Measurements from ENCODE around the gene ATP6V1E1. TPM values are rescaled to one million over a fixed set of nuclear protein-coding genes. Genes with fewer than 3 reads are reported as not detected.

Gene ATP6V1E1
- total RNA-seq, 4 donors from 2014 or later = 150 to 194 (median 168) TPM

DNA sequence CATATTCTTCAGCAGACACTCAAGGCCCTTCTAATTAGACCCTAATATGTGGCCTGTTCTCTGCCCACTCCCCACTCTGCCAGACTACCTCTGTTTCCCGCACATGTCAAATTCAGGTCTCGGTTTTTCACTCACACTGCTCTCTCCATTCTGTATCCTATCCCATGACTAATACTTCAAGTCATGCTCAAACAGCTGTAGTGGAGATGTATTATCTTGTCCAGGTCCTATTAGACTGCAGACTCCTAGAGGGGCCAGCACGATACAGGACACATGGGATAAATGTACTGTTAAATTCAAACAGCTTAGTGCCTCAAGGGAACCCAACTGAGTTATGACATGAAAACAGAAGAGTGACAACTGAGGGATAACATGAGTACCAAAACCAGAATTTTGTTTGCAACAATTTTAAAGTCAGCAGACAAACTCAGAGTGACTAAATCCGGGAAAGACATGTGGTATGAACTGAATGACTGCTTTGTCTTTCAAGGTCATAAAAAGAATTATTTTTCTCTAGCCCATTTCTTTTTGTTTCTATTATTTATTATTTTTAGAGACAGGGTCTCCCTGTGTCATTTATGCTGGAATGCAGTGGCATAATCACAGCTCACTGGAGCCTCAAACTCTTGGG, 20.5 kb downstream of the ATP6V1E1 start:
- intact Hi-C loops (cut with DNase I) = no loop called here
- no peak for DNase-seq (ENCODE audit: extremely low spot score)
- WGBS = 92% methylated on average over 4 of the region's 4 CpGs
- no peak overlapping the region for H3K4me3 ChIP-seq
- H3K27me3 ChIP-seq = no peaks in the 10 kb centered on the region
- peaks cover 17 to 49% (median 42%) of the 10 kb centered on the region in 4 donors for H3K36me3 ChIP-seq
- peak overlapping the region in 2 of 4 donors; percentile 65 to 69 for H3K27ac ChIP-seq (replicated peaks in 1 of 4)
- H3K9me3 ChIP-seq = no peaks in the 10 kb centered on the region
- TF ChIP-seq EP300 (IDR thresholded peaks at IDR 0.05) (no peak), POLR2AphosphoS5 (IDR thresholded peaks at IDR 0.05) (no peak)
- TF ChIP-seq, protein P1, sequence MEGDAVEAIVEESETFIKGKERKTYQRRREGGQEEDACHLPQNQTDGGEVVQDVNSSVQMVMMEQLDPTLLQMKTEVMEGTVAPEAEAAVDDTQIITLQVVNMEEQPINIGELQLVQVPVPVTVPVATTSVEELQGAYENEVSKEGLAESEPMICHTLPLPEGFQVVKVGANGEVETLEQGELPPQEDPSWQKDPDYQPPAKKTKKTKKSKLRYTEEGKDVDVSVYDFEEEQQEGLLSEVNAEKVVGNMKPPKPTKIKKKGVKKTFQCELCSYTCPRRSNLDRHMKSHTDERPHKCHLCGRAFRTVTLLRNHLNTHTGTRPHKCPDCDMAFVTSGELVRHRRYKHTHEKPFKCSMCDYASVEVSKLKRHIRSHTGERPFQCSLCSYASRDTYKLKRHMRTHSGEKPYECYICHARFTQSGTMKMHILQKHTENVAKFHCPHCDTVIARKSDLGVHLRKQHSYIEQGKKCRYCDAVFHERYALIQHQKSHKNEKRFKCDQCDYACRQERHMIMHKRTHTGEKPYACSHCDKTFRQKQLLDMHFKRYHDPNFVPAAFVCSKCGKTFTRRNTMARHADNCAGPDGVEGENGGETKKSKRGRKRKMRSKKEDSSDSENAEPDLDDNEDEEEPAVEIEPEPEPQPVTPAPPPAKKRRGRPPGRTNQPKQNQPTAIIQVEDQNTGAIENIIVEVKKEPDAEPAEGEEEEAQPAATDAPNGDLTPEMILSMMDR (IDR thresholded peaks at IDR 0.05) = no peak
- H3K4me1 ChIP-seq = peaks cover 15 to 22% (median 20%) of the 10 kb centered on the region in 4 donors

DNA sequence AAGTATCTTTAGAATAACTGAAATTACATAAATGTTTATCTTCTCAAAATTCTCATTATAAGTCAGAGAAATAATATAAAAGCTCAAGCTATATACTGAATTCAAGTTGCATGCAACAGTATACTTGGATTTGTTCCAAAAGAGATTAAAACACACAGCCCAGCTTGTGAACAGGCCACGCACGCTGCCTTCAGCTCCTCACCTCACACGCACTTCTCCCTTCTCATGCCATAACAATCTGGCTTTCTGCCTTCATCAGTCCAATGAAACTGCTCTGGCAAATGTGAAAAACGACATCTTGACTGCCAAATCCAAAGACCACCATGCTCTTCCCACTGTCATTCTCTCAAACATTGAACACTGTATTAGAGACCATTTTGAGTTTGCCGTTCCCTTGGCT, 22.1 kb downstream of the ATP6V1E1 start:
- TF ChIP-seq POLR2A (IDR thresholded peaks at IDR 0.05; ENCODE audit: low read depth) (no peak), POLR2AphosphoS5 (IDR thresholded peaks at IDR 0.05) (peak in 1 of 2 donors; percentile 36)
- no peak overlapping the region for H3K4me3 ChIP-seq
- peak overlapping the region; percentile 24 to 69 (median 54) for H3K27ac ChIP-seq (replicated peaks in 1 of 4)
- WGBS = 36% methylated on average over 5 of the region's 5 CpGs
- H3K9me3 ChIP-seq = no peaks in the 10 kb centered on the region
- H3K36me3 ChIP-seq = peaks cover 2 to 34% (median 27%) of the 10 kb centered on the region in 4 donors
- H3K4me1 ChIP-seq = peaks cover 14 to 22% (median 20%) of the 10 kb centered on the region in 4 donors
- no peaks in the 10 kb centered on the region for H3K27me3 ChIP-seq
- intact Hi-C loops (cut with DNase I) = no loop called here
- no peak for DNase-seq (ENCODE audit: extremely low spot score)

DNA sequence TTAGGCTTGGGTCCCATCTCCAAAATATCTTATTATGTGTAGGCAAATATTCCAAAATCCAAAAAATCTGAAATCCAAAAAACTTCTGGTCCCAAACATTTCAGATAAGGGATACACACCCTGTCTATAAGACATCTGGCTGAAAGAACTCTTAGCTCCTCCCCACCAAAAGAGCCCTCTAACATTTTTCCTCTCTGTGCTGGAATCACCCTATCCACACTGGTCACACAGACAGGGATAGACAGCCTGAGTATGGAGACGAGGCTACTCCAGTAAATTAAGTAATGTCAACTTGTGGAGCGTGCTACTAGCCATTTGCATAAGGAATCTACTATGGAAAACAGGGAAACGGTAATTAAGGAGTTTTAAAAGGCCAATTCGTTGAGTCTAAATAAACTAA, 24.9 kb downstream of the ATP6V1E1 start:
- 83% methylated on average over 4 of the region's 4 CpGs for WGBS
- peaks cover 8 to 22% (median 20%) of the 10 kb centered on the region in 4 donors for H3K4me1 ChIP-seq
- H3K9me3 ChIP-seq = no peaks in the 10 kb centered on the region
- no peak for DNase-seq (ENCODE audit: extremely low spot score)
- H3K36me3 ChIP-seq = peaks cover 13 to 44% (median 36%) of the 10 kb centered on the region in 4 donors
- no peak overlapping the region for H3K4me3 ChIP-seq
- H3K27ac ChIP-seq (replicated peaks in 1 of 4) = no peak overlapping the region
- no peaks in the 10 kb centered on the region for H3K27me3 ChIP-seq
- TF ChIP-seq POLR2A (IDR thresholded peaks at IDR 0.05; ENCODE audit: low read depth) = no peak
- TF ChIP-seq, protein P1 (IDR thresholded peaks at IDR 0.05) = no peak
- no peak for TF ChIP-seq EP300 (IDR thresholded peaks at IDR 0.05)
- no peak for TF ChIP-seq POLR2AphosphoS5 (IDR thresholded peaks at IDR 0.05)
- intact Hi-C loops (cut with DNase I) = no loop called here

DNA sequence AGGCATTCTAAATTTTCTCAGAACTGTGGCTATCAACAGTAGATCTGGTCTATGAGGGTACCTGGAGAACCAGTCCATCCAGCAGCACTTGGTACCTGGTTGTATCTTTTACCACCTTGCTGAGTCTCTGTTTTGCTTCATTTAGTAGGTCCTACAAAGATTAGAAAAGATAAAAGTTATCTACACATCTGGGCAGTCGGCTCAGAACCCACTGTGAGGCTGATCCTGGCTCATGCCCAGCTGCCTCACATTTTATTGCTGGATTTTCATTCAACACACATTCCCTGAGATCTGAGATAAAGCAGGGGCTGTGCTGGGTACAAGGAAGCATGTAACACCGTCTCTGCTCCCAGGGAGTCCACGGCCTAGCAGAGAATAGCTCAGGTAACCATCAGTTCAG, 27.5 kb downstream of the ATP6V1E1 start:
- Histone ChIP-seq H3K9me3 (no peaks in the 10 kb centered on the region), H3K36me3 (peaks cover 37 to 52% (median 48%) of the 10 kb centered on the region in 4 donors), H3K4me3 (no peak overlapping the region), H3K4me1 (peaks cover 0 to 12% (median 9%) of the 10 kb centered on the region in 4 donors), H3K27me3 (no peaks in the 10 kb centered on the region), H3K27ac (replicated peaks in 1 of 4) (peak overlapping the region in 1 of 4 donors; percentile 23)
- intact Hi-C loops (cut with DNase I) = no loop called here
- DNase-seq (ENCODE audit: extremely low spot score) = no peak
- WGBS = 79% methylated on average over 3 of the region's 3 CpGs
- no peak for TF ChIP-seq EP300 (IDR thresholded peaks at IDR 0.05)
- TF ChIP-seq, protein P1 (IDR thresholded peaks at IDR 0.05) = no peak
- no peak for TF ChIP-seq POLR2A (IDR thresholded peaks at IDR 0.05; ENCODE audit: low read depth)
- no peak for TF ChIP-seq POLR2AphosphoS5 (IDR thresholded peaks at IDR 0.05)

DNA sequence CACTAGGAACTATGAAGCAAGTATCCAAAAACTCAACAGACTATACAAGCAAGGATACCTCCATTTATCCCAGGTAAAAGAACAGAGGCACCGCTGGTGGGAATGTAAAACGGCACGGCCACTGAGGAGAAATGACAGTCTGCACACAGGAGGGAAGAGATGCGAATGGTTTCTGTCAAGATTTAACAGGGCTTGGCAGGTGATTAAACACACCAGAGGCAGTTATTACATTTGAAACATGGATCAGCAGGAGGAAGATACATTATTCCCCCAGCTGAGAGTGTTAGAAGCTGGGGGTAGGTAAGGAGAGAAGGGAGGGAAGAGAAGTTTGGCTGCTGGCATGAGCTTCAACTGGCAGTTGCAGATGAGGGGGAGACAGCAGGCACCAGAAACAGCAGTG, 30.2 kb downstream of the ATP6V1E1 start:
- TF ChIP-seq POLR2AphosphoS5 (IDR thresholded peaks at IDR 0.05) (no peak), EP300 (IDR thresholded peaks at IDR 0.05) (no peak), POLR2A (IDR thresholded peaks at IDR 0.05; ENCODE audit: low read depth) (no peak)
- TF ChIP-seq, protein P1 (IDR thresholded peaks at IDR 0.05) = no peak
- Histone ChIP-seq H3K27ac (replicated peaks in 1 of 4) (peak overlapping the region in 1 of 4 donors; percentile 68), H3K36me3 (peaks cover 61 to 79% (median 76%) of the 10 kb centered on the region in 4 donors), H3K27me3 (no peaks in the 10 kb centered on the region), H3K9me3 (no peaks in the 10 kb centered on the region), H3K4me3 (no peak overlapping the region), H3K4me1 (peaks cover 0 to 15% (median 10%) of the 10 kb centered on the region in 4 donors)
- intact Hi-C loops (cut with DNase I) = no loop called here
- WGBS = 91% methylated on average over 4 of the region's 4 CpGs
- no peak for DNase-seq (ENCODE audit: extremely low spot score)

Data from esophagus muscularis mucosa (tissue), 4 donors.